Measurements from ENCODE around the gene ABCA6.

The ABCA6 gene

DNA sequence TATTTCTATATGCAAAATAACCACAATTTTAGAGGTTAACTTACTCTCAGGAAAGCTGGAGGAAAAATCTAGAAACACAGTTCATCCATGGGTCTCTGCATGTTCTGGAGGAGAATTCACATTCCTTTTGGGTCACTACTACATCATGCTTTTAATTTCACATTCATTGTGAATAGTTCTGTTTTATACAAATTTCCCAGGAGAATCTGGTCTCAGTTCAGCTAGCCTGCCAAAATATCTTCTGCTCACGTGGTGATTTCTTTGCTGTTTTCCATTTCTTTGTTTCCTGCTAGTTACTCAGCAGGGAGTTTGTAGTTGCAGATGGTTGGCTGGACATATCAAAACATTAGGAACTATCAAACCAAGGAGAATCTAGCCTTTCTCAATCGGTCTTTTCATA is 80.9 kb downstream of the ABCA6 start, which contains the start of gene ABCA9:
Gene ABCA9, minus strand, starts transcription at position 106 of the 400 bp plus-strand sequence. CDS start 9,801 bp downstream, outside the sequence.
- no peak within 1 kb of the TSS for H3K4me3 ChIP-seq (ENCODE audit: low read depth, low read length)
- TF ChIP-seq, protein P1, sequence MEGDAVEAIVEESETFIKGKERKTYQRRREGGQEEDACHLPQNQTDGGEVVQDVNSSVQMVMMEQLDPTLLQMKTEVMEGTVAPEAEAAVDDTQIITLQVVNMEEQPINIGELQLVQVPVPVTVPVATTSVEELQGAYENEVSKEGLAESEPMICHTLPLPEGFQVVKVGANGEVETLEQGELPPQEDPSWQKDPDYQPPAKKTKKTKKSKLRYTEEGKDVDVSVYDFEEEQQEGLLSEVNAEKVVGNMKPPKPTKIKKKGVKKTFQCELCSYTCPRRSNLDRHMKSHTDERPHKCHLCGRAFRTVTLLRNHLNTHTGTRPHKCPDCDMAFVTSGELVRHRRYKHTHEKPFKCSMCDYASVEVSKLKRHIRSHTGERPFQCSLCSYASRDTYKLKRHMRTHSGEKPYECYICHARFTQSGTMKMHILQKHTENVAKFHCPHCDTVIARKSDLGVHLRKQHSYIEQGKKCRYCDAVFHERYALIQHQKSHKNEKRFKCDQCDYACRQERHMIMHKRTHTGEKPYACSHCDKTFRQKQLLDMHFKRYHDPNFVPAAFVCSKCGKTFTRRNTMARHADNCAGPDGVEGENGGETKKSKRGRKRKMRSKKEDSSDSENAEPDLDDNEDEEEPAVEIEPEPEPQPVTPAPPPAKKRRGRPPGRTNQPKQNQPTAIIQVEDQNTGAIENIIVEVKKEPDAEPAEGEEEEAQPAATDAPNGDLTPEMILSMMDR (IDR thresholded peaks at IDR 0.05; ENCODE audit: insufficient read depth, low read depth, low read length, missing control alignments) = no peak
- DNase-seq (ENCODE audit: low read depth) = no peak

DNA sequence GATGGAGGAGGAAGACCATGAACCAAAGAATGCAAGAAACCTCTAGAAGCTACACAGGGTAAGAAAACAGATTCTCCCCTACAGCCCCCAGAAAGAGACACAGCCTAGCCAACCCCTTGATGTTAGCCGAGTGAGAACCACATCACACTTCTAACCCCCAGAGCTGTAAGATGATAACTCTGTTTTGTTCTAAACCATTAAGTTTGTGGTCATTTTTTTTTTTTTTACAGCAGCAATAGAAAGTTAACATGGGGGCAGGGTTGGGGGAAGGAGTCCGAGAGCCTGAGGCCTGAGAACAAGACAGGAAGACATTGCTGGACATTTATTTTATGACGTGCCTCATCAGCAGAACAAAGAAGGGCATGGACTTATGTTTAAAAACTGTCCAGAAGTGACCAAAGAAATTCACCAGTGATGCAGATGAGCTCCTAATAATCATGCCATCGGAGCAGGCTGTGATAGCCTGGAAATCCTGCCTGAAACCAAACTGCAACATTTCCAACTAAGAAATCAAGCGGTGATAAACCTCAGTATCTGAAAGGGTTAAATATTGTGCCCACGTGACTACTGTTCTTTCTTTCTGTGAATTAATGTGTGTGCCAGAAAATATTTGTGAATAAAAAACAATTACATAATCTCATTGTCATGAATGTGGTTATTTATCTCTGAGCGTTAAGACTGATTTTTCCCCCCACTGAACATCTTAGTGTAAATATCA is 82.1 kb downstream of the ABCA6 start:
- DNase-seq (ENCODE audit: low read depth) = no peak
- no peak overlapping the region for H3K4me3 ChIP-seq (ENCODE audit: low read depth, low read length)

DNA sequence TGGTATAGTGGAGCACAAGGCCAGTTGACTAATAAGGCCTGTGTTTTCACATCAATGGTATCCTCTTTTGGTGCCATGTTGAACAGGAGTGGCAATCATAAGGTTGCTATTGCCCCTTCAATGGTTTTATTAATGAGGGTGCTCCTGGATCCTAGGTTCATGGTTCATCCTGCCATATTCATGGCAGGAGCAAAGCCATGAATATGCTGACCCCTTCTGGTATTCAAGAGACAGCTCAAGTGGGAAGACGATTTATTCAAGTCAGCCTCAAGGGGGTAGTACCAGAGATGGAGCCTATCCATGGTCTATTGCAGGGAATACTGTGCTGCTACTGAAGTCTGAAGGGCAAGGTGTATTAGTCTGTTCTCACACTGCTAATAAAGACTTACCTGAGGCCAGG is 83.5 kb downstream of the ABCA6 start:
- no peak overlapping the region for H3K4me3 ChIP-seq (ENCODE audit: low read depth, low read length)
- DNase-seq (ENCODE audit: low read depth) = no peak
- TF ChIP-seq, protein P1 (IDR thresholded peaks at IDR 0.05; ENCODE audit: insufficient read depth, low read depth, low read length, missing control alignments) = no peak

More for the DNA sequence above, 82.1 kb downstream of the ABCA6 start:
- TF ChIP-seq, protein P1 (IDR thresholded peaks at IDR 0.05; ENCODE audit: insufficient read depth, low read depth, low read length, missing control alignments) = no peak

DNA sequence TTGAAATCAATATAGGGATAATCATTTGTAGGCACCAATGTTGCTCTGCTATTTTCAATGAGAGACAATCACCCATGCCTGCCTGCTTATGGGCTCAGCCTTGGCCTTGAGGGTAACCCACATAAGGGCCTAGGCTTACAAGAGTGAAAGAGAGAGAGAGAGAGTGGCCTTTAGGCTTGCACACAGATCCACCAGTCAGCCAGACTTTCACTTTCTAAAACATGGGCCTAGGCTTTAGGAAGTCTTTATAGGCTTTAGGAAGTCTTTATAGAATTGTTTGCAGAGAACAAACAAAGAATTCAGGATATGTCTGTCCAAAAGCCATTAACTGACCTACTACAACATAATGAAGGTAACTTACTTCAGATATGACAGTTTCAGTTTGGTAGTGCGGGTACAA is 84.4 kb downstream of the ABCA6 start:
- TF ChIP-seq, protein P1 (IDR thresholded peaks at IDR 0.05; ENCODE audit: insufficient read depth, low read depth, low read length, missing control alignments) = no peak
- DNase-seq (ENCODE audit: low read depth) = no peak
- no peak overlapping the region for H3K4me3 ChIP-seq (ENCODE audit: low read depth, low read length)

DNA sequence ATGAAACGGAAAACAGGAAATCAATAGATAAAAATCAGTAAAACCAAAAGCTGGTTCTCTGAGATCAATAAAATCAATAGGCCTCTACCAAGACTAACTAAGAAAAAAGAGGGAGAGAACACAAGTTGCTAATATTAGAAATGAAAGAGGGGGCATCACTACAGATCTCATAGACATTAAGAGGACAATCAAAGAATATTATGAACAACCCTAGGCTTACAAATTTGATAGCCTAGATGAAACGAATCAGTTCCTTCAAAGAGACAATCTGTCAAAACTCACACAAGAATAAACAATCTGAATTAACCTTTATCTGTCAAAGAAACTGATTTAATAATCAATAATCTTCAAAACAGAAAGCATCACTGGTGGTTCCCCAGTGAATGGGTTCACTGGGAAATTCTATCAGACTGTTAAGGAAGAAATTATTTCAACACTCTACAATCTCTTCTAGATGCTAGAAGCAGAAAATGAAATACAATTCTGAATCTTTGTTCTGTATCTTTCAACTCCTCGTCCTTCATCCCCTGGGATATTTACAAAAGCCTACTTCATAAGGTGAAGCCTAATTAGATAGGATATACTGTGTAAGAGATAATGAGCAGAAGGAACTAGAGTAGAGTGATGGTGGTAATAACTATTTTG is 85.4 kb downstream of the ABCA6 start:
- TF ChIP-seq, protein P1 (IDR thresholded peaks at IDR 0.05; ENCODE audit: insufficient read depth, low read depth, low read length, missing control alignments) = no peak
- H3K4me3 ChIP-seq (ENCODE audit: low read depth, low read length) = no peak overlapping the region
- DNase-seq (ENCODE audit: low read depth) = no peak

DNA sequence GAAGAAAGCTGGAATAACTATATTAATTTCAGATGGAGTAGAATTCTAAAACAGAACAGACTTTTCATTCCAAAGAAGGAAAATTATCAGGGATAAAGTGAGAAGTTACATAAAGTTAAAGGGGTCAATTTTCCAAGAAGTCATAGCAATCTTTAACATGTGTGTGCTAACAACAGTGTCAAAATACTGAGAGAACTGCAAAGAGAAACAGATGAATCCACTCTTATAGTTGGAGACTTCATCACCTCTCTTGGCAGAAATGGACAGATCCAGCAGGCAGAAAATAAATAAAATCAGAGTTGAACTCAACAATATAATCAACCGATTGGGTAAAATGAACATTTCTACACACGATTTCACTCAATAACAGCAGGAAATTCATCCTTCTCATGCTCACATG is 86.4 kb downstream of the ABCA6 start:
- TF ChIP-seq, protein P1 (IDR thresholded peaks at IDR 0.05; ENCODE audit: insufficient read depth, low read depth, low read length, missing control alignments) = no peak
- H3K4me3 ChIP-seq (ENCODE audit: low read depth, low read length) = no peak overlapping the region
- no peak for DNase-seq (ENCODE audit: low read depth)

Measured in GM12865 (cell line).